NCI-H345 treated with DMSO at 0.1 percent for 48 hours (cell line): ENCODE data around the gene EVA1A.

Experiments used
- DNase-seq: peaks from one replicate; lab custom pipeline; 2025; ENCODE audit not compliant: unreplicated experiment; lab: John Stamatoyannopoulos, UW

Gene EVA1A

DNA sequence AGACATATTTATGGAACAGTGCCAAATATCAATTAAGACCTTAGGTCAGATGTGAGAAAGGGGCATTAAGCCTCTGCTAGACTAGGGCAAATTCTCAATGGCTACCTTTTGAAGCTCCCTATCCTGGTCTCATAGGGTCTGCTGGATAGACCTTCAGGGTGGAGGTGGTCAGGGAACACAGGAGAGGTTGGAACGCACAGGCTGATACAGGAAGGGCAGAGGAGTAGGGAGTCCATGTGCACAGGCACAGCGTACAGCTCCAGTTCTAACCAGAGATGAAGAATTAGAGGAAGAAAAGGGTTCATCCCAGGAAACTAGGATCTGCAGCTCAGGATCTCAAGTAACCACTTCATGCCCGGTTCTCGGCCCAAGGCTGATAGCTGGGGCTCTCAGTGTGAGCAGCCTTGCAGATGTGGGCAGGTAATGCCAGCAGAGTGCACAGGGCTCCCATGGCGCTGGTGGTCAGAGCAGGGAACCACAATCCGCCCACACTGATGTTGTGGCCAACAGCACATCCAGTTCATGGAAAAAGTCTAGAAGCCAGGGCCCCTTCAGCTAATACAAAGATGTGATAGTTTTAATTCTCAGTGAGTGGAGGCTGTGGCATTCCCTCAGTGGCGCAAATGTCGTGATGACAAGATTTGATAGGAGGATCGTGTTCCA is 3.4 kb upstream of the EVA1A start:
- DNase-seq: no peak

GRCh38 chr2:75563591-75563990 is 2.9 kb upstream of the EVA1A start:
- DNase-seq: no peak

- no peak for DNase-seq
Measured at GRCh38 chr2:75562513-75562864, 1.8 kb upstream of the EVA1A start.

GRCh38 chr2:75561566-75562512 is 1.1 kb upstream of the EVA1A start:
- DNase-seq: no peak

- DNase-seq: peak; percentile 32
Measured at GRCh38 chr2:75560022-75560767, 544 bp downstream of the EVA1A start.

GRCh38 chr2:75559680-75560021 is 1.1 kb downstream of the EVA1A start:
- no peak for DNase-seq

GRCh38 chr2:75558786-75559679 is 1.7 kb downstream of the EVA1A start:
- no peak for DNase-seq

DNA sequence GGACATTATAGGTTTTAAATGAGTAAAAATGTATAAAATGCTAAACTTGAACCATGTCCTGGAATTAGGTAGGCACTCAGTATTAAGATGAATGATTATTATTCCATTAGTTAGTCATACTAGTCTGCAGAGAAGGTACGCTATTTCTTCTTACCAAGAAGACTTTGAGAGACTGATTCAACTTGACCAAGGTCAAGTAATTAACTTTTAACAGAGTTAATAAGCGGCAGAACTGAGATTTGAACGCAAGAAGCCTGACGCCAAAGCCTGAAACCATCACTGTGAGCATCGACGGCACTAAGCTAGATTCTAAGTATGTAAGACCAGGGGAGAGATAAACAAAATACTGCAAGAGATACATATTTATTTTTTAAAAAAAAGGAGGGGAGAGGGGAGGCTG is 2.6 kb downstream of the EVA1A start:
- no peak for DNase-seq

- no peak for DNase-seq
Measured at GRCh38 chr2:75557474-75558133, 3.1 kb downstream of the EVA1A start.

- DNase-seq: no peak
Measured at GRCh38 chr2:75556679-75557366, 3.9 kb downstream of the EVA1A start.

DNA sequence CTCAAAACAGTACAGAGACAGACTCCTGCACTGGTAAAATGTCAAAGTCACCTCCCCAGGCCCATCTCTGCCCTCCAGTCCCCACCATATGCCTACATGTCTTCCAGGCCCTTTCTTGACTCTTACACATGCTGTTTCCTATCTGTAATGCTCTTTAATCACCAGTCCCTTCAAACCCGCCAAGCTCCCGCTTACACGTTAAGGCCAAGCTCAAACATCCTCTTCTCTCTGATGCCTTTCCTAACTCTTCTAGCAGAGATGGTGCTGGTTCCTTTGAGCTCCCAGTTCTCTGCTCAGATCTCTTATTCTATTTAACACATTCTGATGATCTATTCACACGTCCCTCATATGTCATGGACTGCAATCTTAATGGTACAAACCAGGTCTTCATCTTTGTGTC is 5.0 kb downstream of the EVA1A start:
- no peak for DNase-seq

DNA sequence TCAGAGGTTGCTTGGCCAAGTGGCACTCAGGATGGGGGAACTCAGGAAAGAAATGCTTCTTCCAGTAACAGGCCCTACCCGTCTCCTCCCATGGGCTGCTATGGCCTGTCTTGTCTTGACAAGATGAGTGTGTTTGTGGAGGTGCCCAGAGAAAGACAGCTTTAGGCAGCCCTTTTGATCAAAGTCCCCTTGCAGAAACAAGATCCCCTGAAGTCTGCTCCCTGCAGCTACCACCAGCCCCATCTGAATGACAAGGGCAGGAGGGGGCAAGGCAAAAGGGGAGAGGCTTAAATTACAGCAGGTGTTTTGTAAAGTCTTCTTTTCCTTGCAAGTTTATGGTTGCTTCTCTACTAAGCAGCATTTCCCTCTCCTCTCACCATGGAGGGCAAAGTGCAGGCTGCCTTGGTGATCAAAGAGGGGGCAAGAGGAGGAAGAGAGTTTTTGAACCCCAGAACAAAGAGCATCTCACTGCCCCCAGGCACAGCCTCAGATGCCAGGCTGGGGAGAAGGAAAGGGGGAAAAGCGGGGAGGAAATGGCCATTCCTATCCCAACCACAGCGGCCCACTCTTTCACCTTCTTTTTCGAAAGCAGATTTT is 6.7 kb downstream of the EVA1A start:
- no peak for DNase-seq

GRCh38 chr2:75552222-75552621 is 8.5 kb downstream of the EVA1A start:
- no peak for DNase-seq

- DNase-seq: no peak
Measured at GRCh38 chr2:75551434-75551833, 9.3 kb downstream of the EVA1A start.

GRCh38 chr2:75549401-75550253 is 11.1 kb downstream of the EVA1A start:
- DNase-seq: no peak

GRCh38 chr2:75548036-75548573 is 12.6 kb downstream of the EVA1A start:
- peak; percentile 40 for DNase-seq

DNA sequence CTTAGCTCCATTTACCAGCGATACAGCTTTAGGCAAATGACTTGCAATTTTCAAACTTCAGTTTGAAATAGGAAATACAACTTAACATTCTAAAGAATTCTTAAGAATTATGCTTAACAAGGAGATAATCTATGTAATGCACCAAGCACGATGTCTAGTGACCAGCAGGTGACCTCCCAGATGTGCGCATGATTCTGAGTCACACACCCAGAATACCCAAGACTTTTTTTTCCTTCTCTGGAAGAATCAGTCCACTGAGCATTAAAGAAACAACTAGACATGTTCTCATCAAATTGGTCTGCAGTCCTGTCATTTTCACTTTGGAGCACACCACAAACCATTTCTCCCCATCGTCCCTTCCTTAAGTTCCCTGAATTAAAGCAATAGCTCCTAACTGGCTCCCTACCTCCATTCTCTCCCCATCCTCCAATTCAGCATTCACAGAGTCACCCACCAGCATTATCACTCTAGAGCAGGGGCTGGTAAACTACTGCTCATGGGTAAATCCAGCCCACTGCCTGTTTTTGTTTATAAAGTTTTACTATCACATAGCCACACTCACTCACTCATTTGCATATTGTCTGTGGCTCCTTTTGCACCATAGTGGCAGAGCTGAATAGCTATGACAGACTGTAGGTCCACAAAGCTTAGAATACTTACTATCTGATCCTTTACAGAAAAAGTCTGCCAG is 13.2 kb downstream of the EVA1A start:
- DNase-seq: no peak

GRCh38 chr2:75545922-75546321 is 14.8 kb downstream of the EVA1A start:
- no peak for DNase-seq
